Keratinocyte (primary cell): Measurements from ENCODE around the gene KAT6B.

Experiments used
- EZH2 ChIP-seq: IDR thresholded peaks from one replicate; pipeline ENCODE4 v1.6.1; 2012; ENCODE audit warnings: inconsistent platforms, mild to moderate bottlenecking, low read length, moderate library complexity
- TF ChIP-seq, protein P1 (sequence below), 3 experiments: IDR thresholded peaks in 1 of 3; conservative IDR thresholded peaks in 1 of 3; optimal IDR thresholded peaks in 1 of 3; 2 replicates in 2 of 3; 3 replicates in 1 of 3; pipeline versions ENCODE3 to v1.5.1; 2011; ENCODE audit warnings: low read length in 3 of 3, mild to moderate bottlenecking in 3 of 3, moderate library complexity in 2 of 3, control low read depth in 1 of 3, inconsistent platforms in 1 of 3; ENCODE audit not compliant: insufficient read depth in 2 of 3; ENCODE audit errors: extremely low read depth in 1 of 3

DNA sequence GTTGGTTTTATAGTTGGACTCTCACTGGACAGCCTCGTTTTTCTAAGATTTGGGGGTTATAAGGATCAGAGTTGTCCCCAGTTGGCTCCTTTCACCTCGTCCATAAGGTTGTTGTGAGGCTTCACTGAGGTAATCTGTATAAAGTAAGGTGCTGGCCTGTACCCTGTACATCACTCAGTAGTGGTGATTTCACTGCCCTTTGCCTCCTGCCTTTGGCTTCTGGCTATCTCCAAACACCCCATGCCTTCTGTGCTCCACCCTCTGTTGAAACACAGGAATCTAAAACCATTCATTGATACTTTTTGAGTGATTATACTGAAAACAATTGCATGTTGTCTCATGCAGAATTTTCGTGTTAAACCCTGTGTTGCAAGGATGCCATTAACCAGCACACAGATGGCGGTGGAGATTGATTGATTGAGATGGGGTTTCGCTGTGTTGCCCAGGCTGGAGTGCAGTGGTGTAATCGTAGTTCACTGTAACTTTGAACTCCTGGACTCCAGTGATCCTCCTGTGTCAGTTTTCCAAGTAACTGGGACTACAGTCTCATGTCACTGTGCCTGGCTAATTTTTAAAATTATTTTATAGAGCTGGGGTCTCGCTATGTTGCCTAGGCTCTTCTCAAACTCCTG, 55.0 kb downstream of the KAT6B start:
- TF ChIP-seq, protein P1, sequence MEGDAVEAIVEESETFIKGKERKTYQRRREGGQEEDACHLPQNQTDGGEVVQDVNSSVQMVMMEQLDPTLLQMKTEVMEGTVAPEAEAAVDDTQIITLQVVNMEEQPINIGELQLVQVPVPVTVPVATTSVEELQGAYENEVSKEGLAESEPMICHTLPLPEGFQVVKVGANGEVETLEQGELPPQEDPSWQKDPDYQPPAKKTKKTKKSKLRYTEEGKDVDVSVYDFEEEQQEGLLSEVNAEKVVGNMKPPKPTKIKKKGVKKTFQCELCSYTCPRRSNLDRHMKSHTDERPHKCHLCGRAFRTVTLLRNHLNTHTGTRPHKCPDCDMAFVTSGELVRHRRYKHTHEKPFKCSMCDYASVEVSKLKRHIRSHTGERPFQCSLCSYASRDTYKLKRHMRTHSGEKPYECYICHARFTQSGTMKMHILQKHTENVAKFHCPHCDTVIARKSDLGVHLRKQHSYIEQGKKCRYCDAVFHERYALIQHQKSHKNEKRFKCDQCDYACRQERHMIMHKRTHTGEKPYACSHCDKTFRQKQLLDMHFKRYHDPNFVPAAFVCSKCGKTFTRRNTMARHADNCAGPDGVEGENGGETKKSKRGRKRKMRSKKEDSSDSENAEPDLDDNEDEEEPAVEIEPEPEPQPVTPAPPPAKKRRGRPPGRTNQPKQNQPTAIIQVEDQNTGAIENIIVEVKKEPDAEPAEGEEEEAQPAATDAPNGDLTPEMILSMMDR (optimal IDR thresholded peaks at IDR 0.05 in 1 of 3, IDR thresholded peaks at IDR 0.05 in 1 of 3, conservative IDR thresholded peaks at IDR 0.05 in 1 of 3; ENCODE audit: extremely low read depth in 1 of 3, insufficient read depth in 2 of 3, low read length in 3 of 3): no peak
- TF ChIP-seq EZH2: no peak
